PC-9 (cell line): ENCODE results near the gene MVB12B.

Experiments
- EZH2 ChIP-seq: fragments of 200-600 bp; sonication (generic); IDR thresholded peaks from 2 replicates; pipeline ENCODE4 v1.8.0; 2017; ENCODE audit warnings: antibody characterized with exemption, low read depth
- TF ChIP-seq, protein P1 (sequence below): fragments of 200-600 bp; sonication (generic); conservative IDR thresholded peaks from 2 replicates; pipeline ENCODE4 v1.6.1; 2017; ENCODE audit warnings: mixed run types, antibody characterized with exemption, mild to moderate bottlenecking, moderate library complexity

DNA sequence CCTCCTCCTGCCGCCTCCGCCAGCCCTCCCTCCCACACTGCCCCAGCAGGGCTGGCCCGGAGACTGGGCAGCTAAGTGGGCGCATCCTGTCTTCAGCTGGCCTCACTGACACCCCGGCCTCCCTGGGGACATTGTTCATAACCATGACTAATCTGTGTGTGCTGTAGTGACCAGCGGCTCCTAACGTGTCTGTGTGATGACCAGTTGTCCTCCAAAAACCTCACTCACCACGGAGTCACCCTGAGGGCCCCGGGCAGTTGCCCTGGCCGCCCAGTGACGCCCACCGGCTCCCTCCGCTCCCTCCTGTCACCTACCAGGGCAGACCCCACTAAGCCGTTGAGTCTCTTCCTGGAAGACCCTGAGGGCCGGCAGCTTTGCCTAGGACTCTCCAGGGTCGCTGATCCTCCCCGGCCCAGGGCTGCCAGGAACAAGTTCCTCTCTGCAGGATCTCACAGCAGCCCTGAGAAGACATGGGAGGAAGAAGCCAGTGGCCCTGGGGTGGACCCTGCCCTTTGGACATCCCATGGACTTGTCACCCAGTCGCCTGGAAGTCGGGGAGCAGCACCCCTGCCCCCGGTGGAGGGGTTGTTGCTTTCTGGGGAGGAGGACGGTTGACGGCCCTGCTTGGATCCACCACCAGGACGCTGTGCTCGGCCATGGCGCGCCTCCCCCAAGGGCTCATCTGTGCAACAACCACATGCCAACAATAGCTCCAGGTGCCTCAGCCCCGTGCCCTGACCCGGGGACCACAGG, 176.9 kb downstream of the MVB12B start:
- TF ChIP-seq, protein P1, sequence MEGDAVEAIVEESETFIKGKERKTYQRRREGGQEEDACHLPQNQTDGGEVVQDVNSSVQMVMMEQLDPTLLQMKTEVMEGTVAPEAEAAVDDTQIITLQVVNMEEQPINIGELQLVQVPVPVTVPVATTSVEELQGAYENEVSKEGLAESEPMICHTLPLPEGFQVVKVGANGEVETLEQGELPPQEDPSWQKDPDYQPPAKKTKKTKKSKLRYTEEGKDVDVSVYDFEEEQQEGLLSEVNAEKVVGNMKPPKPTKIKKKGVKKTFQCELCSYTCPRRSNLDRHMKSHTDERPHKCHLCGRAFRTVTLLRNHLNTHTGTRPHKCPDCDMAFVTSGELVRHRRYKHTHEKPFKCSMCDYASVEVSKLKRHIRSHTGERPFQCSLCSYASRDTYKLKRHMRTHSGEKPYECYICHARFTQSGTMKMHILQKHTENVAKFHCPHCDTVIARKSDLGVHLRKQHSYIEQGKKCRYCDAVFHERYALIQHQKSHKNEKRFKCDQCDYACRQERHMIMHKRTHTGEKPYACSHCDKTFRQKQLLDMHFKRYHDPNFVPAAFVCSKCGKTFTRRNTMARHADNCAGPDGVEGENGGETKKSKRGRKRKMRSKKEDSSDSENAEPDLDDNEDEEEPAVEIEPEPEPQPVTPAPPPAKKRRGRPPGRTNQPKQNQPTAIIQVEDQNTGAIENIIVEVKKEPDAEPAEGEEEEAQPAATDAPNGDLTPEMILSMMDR = no peak
- TF ChIP-seq EZH2 = no peak
